Mesenchymal stem cell (in vitro differentiated cells and primary cell): ENCODE measurements around the gene PLS1.
A peak's percentile ranks its signal among the peaks of the same experiment; 100 is the strongest.

Experiments used
- DNase-seq: peaks from one replicate; pipeline ENCODE4 v3.0.0-alpha.2; 2013
- H2AFZ ChIP-seq: one replicate; pipeline ENCODE4 v1.6.1; 2013; ENCODE audit warnings: low read depth, mild to moderate bottlenecking, control low read depth, inconsistent platforms, low read length, moderate library complexity
- H2AK5ac ChIP-seq: 2 replicates; pipeline ENCODE4 v1.6.1; 2013; ENCODE audit warnings: low read length, moderate library complexity, mild to moderate bottlenecking, inconsistent platforms; ENCODE audit not compliant: severe bottlenecking
- H2BK120ac ChIP-seq: one replicate; pipeline ENCODE4 v1.6.1; 2013; ENCODE audit warnings: low read depth, mild to moderate bottlenecking, inconsistent platforms, low read length, moderate library complexity
- H2BK12ac ChIP-seq, 2 experiments: one replicate each; pipeline ENCODE4 v1.6.1; 2013; ENCODE audit warnings: inconsistent platforms in 2 of 2, low read length in 2 of 2, mild to moderate bottlenecking in 2 of 2, moderate library complexity in 2 of 2, control low read depth in 1 of 2
- H2BK15ac ChIP-seq: one replicate; pipeline ENCODE4 v1.6.1; 2013; ENCODE audit warnings: mild to moderate bottlenecking, low read depth, inconsistent platforms; ENCODE audit not compliant: poor library complexity, severe bottlenecking
- H2BK5ac ChIP-seq: 2 replicates; pipeline ENCODE4 v1.6.1; 2013; ENCODE audit warnings: low read depth, mild to moderate bottlenecking, low read length, control low read depth, inconsistent platforms; ENCODE audit not compliant: poor library complexity, severe bottlenecking
- H3K14ac ChIP-seq, 2 experiments: one replicate each; pipeline ENCODE4 v1.6.1; 2013; ENCODE audit warnings: inconsistent platforms in 2 of 2, low read length in 2 of 2, control low read depth in 1 of 2, mild to moderate bottlenecking in 1 of 2, moderate library complexity in 1 of 2
- H3K18ac ChIP-seq, 2 experiments: one replicate each; pipeline ENCODE4 v1.6.1; 2013; ENCODE audit warnings: inconsistent platforms in 2 of 2, low read length in 2 of 2, control low read depth in 1 of 2, low read depth in 1 of 2, mild to moderate bottlenecking in 1 of 2
- H3K23ac ChIP-seq, 2 experiments: one replicate each; pipeline ENCODE4 v1.6.1; 2013; ENCODE audit warnings: inconsistent platforms in 2 of 2, low read length in 2 of 2, mild to moderate bottlenecking in 2 of 2, moderate library complexity in 2 of 2, control low read depth in 1 of 2
- H3K27ac ChIP-seq: 2 replicates; pipeline ENCODE4 v1.5.1; 2013; ENCODE audit warnings: mild to moderate bottlenecking, moderate library complexity, low read length, control low read depth, inconsistent platforms; ENCODE audit not compliant: poor library complexity, severe bottlenecking
- H3K27me3 ChIP-seq, 2 experiments: 2 replicates each; pipeline versions ENCODE4 v1.6.1 to v1.7.0; 2013; ENCODE audit warnings: low read length in 2 of 2, mild to moderate bottlenecking in 2 of 2, moderate library complexity in 2 of 2, control low read depth in 1 of 2, inconsistent platforms in 1 of 2; ENCODE audit not compliant: control insufficient read depth in 1 of 2, insufficient read depth in 1 of 2
- H3K36me3 ChIP-seq, 2 experiments: 2 replicates each; pipeline versions ENCODE4 v1.6.1 to v1.7.0; 2013; ENCODE audit warnings: low read length in 2 of 2, control low read depth in 1 of 2, inconsistent platforms in 1 of 2, low read depth in 1 of 2, mild to moderate bottlenecking in 1 of 2; ENCODE audit not compliant: insufficient read depth in 2 of 2, control insufficient read depth in 1 of 2
- H3K4ac ChIP-seq, 2 experiments: one replicate each; pipeline ENCODE4 v1.6.1; 2013; ENCODE audit warnings: inconsistent platforms in 2 of 2, low read length in 2 of 2, mild to moderate bottlenecking in 2 of 2, moderate library complexity in 2 of 2, control low read depth in 1 of 2, low read depth in 1 of 2
- H3K4me1 ChIP-seq: 2 replicates; pipeline ENCODE4 v1.6.1; 2013; ENCODE audit warnings: low read depth, low read length, control low read depth; ENCODE audit not compliant: control insufficient read depth, insufficient read depth
- H3K4me2 ChIP-seq: 2 replicates; pipeline ENCODE4 v1.6.1; 2013; ENCODE audit warnings: low read length, mild to moderate bottlenecking, inconsistent platforms; ENCODE audit not compliant: poor library complexity, severe bottlenecking
- H3K4me3 ChIP-seq, 2 experiments: 2 replicates each; pipeline versions ENCODE4 v1.5.1 to v1.7.0; 2013; ENCODE audit warnings: low read length in 2 of 2, mild to moderate bottlenecking in 2 of 2, control low read depth in 1 of 2, low read depth in 1 of 2; ENCODE audit not compliant: insufficient read depth in 1 of 2
- H3K79me1 ChIP-seq: replicated peaks from 2 replicates; pipeline ENCODE4 v1.6.1; 2013; ENCODE audit warnings: mild to moderate bottlenecking, control low read depth, low read length, inconsistent platforms; ENCODE audit not compliant: poor library complexity, severe bottlenecking
- H3K9ac ChIP-seq: 2 replicates; pipeline ENCODE4 v1.7.0; 2013; ENCODE audit warnings: mild to moderate bottlenecking, low read length, moderate library complexity
- H3K9me3 ChIP-seq: 2 replicates; pipeline ENCODE4 v1.7.0; 2013; ENCODE audit warnings: mild to moderate bottlenecking, low read length; ENCODE audit not compliant: control insufficient read depth
- H4K8ac ChIP-seq: one replicate; pipeline ENCODE4 v1.6.1; 2013; ENCODE audit warnings: inconsistent platforms, mild to moderate bottlenecking, low read length, moderate library complexity
- H4K91ac ChIP-seq: one replicate; pipeline ENCODE4 v1.6.1; 2013; ENCODE audit warnings: mild to moderate bottlenecking, low read length, inconsistent platforms
- WGBS: methylation state at CpG from one replicate; pipeline ENCODE4 v1.1.7; 2013; ENCODE audit warnings: mixed read lengths; 5-methylcytosine and 5-hydroxymethylcytosine counted together

The PLS1 gene

GRCh38 chr3:142560118-142560517 lies 36.1 kb upstream of the PLS1 start:
- no peak overlapping the region for H3K18ac ChIP-seq
- no peak overlapping the region for H2AFZ ChIP-seq
- H3K36me3 ChIP-seq, result peaks cover 4 to 90% of the 10 kb centered on the region in 2 experiments
- H2BK15ac ChIP-seq, result no peak overlapping the region
- H4K91ac ChIP-seq, result no peak overlapping the region
- no peaks in the 10 kb centered on the region for H3K4me1 ChIP-seq
- H2BK120ac ChIP-seq, result no peak overlapping the region
- H3K9ac ChIP-seq, result no peak overlapping the region
- H3K4me2 ChIP-seq, result no peak overlapping the region
- no peak overlapping the region for H2BK12ac ChIP-seq
- peaks cover 4% of the 10 kb centered on the region for H3K79me1 ChIP-seq
- no peak overlapping the region for H4K8ac ChIP-seq
- no peak overlapping the region for H3K14ac ChIP-seq
- no peak for DNase-seq
- H3K27me3 ChIP-seq, result no peaks in the 10 kb centered on the region
- no peak overlapping the region for H3K4ac ChIP-seq
- no peak overlapping the region for H3K27ac ChIP-seq
- H2BK5ac ChIP-seq, result no peak overlapping the region
- no peak overlapping the region for H2AK5ac ChIP-seq
- no peak overlapping the region for H3K4me3 ChIP-seq
- no peaks in the 10 kb centered on the region for H3K9me3 ChIP-seq
- no peak overlapping the region for H3K23ac ChIP-seq

GRCh38 chr3:142563496-142563997 lies 32.6 kb upstream of the PLS1 start:
- peak overlapping the region; percentile 13 for H3K27ac ChIP-seq
- no peak overlapping the region for H2BK5ac ChIP-seq
- no peak for DNase-seq
- no peak overlapping the region for H3K23ac ChIP-seq
- H3K14ac ChIP-seq, result no peak overlapping the region
- no peak overlapping the region for H3K4me3 ChIP-seq
- H2AFZ ChIP-seq, result no peak overlapping the region
- 100% methylated on average over 2 of the region's 4 CpGs for WGBS
- H4K8ac ChIP-seq, result no peak overlapping the region
- no peaks in the 10 kb centered on the region for H3K9me3 ChIP-seq
- H3K4ac ChIP-seq, result no peak overlapping the region
- no peaks in the 10 kb centered on the region for H3K27me3 ChIP-seq
- H3K18ac ChIP-seq, result no peak overlapping the region
- no peak overlapping the region for H2BK12ac ChIP-seq
- no peak overlapping the region for H2BK15ac ChIP-seq
- H3K4me1 ChIP-seq, result peaks cover 2% of the 10 kb centered on the region
- no peak overlapping the region for H3K4me2 ChIP-seq
- no peak overlapping the region for H2BK120ac ChIP-seq
- H2AK5ac ChIP-seq, result no peak overlapping the region
- H3K9ac ChIP-seq, result no peak overlapping the region
- peaks cover 3 to 68% of the 10 kb centered on the region in 2 experiments for H3K36me3 ChIP-seq
- peaks cover 16% of the 10 kb centered on the region for H3K79me1 ChIP-seq
- H4K91ac ChIP-seq, result no peak overlapping the region

GRCh38 chr3:142566096-142566495 lies 30.1 kb upstream of the PLS1 start:
- no peak overlapping the region for H3K4me2 ChIP-seq
- H2BK15ac ChIP-seq, result no peak overlapping the region
- no peak overlapping the region for H2BK12ac ChIP-seq
- H3K27me3 ChIP-seq, result no peaks in the 10 kb centered on the region
- no peak overlapping the region for H3K4ac ChIP-seq
- H3K4me3 ChIP-seq, result no peak overlapping the region
- H2AFZ ChIP-seq, result no peak overlapping the region
- no peak overlapping the region for H2AK5ac ChIP-seq
- no peak overlapping the region for H3K27ac ChIP-seq
- no peaks in the 10 kb centered on the region for H3K9me3 ChIP-seq
- no peak for DNase-seq
- no peak overlapping the region for H3K18ac ChIP-seq
- H4K91ac ChIP-seq, result no peak overlapping the region
- WGBS, result 100% methylated on average over 2 of the region's 3 CpGs
- no peak overlapping the region for H4K8ac ChIP-seq
- no peak overlapping the region for H3K14ac ChIP-seq
- peaks cover 23% of the 10 kb centered on the region for H3K79me1 ChIP-seq
- peaks cover 5 to 53% of the 10 kb centered on the region in 2 experiments for H3K36me3 ChIP-seq
- no peak overlapping the region for H3K23ac ChIP-seq
- no peak overlapping the region for H3K9ac ChIP-seq
- H2BK5ac ChIP-seq, result no peak overlapping the region
- H3K4me1 ChIP-seq, result peaks cover 6% of the 10 kb centered on the region
- no peak overlapping the region for H2BK120ac ChIP-seq

GRCh38 chr3:142568393-142569017 lies 27.7 kb upstream of the PLS1 start:
- no peak overlapping the region for H2AFZ ChIP-seq
- H2BK15ac ChIP-seq, result no peak overlapping the region
- 88% methylated on average over 21 of the region's 21 CpGs for WGBS
- H3K79me1 ChIP-seq, result peaks cover 29% of the 10 kb centered on the region
- H2BK12ac ChIP-seq, result no peak overlapping the region
- H3K18ac ChIP-seq, result peak overlapping the region in 1 of 2 experiments; percentile 35
- H3K27me3 ChIP-seq, result no peaks in the 10 kb centered on the region
- H4K8ac ChIP-seq, result no peak overlapping the region
- H3K36me3 ChIP-seq, result peaks cover 5 to 30% of the 10 kb centered on the region in 2 experiments
- no peak overlapping the region for H3K4me3 ChIP-seq
- no peaks in the 10 kb centered on the region for H3K9me3 ChIP-seq
- no peak overlapping the region for H2AK5ac ChIP-seq
- H3K14ac ChIP-seq, result no peak overlapping the region
- peaks cover 6% of the 10 kb centered on the region for H3K4me1 ChIP-seq
- H2BK5ac ChIP-seq, result no peak overlapping the region
- no peak overlapping the region for H3K23ac ChIP-seq
- H4K91ac ChIP-seq, result peak overlapping the region; percentile 72
- no peak overlapping the region for H3K9ac ChIP-seq
- no peak overlapping the region for H3K27ac ChIP-seq
- H3K4ac ChIP-seq, result no peak overlapping the region
- H2BK120ac ChIP-seq, result no peak overlapping the region
- no peak for DNase-seq
- no peak overlapping the region for H3K4me2 ChIP-seq
